B cell (primary cell): ENCODE results near the gene PHF19.

Experiments used
- CTCF ChIP-seq: fragments of 200-600 bp; IDR thresholded peaks from one replicate; pipeline ENCODE4 v1.8.0; 2022; ENCODE audit warnings: antibody characterized with exemption, mild to moderate bottlenecking
- EZH2 ChIP-seq: IDR thresholded peaks from 2 replicates; pipeline ENCODE4 v1.6.1; 2012; ENCODE audit warnings: borderline replicate concordance, low read depth, mild to moderate bottlenecking, moderate library complexity, low read length; ENCODE audit not compliant: insufficient read depth, poor library complexity, severe bottlenecking

GRCh38 chr9:120856700-120857099 lies 20.3 kb downstream of the PHF19 start:
- TF ChIP-seq CTCF (no peak), EZH2 (no peak)
